Amniotic epithelial cell (primary cell): ENCODE data around the gene PRRG3.
"Not testable (repeated sequence)": the region's sequence is repeated elsewhere in the genome, so short reads cannot be mapped to it uniquely, and the experiment has no call there.

Experiments
- DNase-seq: peaks from one replicate; pipeline ENCODE4 v3.0.0-alpha.2; 2010; ENCODE audit warnings: low read depth

PRRG3 gene

DNA sequence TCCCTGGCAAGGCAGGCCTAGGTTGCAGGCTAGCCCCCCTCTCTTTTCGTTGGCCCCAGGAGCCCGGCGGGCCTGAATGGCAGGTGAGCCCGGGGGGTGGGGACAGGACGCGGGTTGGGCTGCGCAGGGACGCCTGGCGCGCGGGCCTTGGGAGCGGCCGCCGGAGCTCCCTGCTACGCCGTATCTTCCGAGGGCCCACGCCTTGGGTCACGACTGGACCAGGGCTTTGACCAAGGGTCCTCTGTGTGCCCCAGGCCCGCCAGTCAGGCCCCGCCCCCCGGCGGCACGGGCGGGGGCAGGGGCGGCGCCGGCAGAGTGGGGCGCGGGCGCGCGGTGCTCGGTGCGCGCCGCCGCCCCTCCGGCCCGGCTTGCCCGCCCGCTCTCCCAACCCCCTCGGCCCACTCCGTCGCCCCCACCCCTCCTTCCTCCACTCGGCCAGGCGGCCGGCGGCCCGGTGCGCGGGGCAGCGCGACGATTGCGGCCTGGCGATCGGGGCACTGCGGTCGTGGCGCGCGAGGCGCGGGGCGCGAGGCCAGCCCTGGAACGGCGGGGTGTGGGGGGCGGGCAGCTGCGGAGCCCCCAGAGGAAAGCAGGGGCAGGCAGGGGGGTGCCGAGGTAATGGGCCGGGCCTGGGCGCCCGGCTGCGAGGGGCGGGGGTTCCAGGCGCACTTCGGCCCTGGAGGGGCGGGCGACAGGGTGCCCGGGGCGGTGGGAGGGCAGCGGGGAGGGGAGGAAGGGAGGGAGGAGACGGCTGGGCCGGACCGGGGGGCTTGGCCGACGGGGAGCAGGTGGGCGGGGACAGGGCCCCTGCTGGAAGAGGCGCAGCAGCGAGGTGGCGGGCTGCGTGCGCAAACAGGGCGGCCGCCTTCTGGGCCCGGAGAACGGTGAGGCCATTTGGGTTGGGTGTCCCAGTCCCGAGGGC lies at the start of gene PRRG3:
PRRG3 (plus strand) TSS at position 798 of the 922 bp plus-strand sequence. CDS start 3,357 bp downstream, outside the sequence.
- no peak for DNase-seq

DNA sequence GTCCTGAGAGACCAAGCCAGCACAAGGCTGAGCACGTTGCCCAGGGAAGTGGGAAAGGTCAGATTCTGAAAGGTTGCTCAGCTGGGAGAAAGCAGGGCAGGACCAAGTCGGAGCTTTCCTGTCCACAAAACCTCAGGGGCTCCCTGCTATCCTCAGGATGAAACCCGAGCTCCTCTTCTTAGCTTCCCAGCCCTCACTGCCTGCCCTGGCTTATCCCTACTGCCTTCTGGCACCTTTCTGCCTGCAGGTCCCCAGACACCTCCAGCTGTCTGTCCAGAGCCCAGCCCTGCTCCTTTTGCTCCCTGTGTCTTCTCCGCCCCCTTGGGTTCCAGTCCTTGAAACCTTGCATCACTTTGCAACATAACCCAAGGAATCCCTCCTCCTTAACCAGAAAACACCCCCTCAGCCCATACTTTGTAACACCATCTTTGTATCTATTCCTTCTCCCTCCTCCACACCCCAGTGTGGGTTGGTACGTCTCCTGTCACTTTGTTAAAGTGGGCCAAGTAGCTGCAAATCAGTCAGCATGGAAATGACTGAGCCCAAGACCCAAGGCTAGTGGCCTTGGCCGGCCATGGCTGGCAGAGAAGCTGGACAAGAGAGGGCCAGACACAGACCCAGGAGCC lies 20.0 kb upstream of the PRRG3 start:
- DNase-seq, result no peak

DNA sequence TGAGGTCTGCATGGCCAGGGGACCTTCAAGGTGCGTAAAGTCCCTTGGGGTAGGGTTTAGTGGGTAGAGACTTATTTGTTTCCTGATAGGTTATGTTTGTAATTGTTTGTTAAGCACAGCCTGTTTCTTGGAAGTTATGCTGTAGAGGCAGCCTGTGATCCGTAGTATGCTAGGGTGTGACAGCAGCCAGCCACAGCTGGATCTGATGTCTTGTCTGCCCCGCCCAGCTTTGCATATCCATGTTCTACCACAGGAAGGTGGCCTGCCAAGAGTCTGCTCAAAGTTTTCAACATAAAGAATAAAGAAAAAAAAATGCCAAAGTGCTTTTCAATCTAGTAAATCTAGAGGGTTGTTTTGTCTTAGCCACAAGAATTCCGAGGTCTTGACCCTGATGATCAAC lies 19.1 kb upstream of the PRRG3 start:
- no peak for DNase-seq

DNA sequence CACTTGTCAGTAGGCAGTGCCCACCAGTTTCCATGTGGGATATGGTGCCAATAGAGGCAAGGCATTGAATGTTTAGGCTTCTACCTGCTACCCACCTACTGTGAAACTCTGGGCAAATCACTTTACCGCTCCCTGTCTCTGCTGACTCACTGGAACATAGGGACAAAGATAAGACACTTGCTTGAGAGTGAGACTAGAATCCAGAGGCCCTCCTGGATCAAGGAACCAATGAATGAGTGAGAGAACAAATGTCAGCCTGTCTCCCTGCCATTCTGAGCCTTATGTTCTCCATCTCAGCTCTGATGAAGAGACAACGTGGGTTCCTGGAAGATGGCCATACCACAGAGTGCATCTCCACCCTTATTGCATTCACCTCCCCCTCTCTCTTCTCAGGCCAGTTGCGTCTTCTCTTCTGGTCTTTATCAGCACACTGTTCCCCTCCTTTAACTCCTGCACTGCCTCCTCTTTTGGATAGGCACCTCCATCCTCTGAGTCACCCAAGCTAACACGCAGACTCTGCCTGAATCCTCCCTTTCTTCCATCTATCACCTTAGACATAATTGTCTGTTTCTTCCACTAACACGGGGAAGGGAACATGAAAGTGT lies 15.4 kb upstream of the PRRG3 start:
- DNase-seq, result peak; percentile 3

DNA sequence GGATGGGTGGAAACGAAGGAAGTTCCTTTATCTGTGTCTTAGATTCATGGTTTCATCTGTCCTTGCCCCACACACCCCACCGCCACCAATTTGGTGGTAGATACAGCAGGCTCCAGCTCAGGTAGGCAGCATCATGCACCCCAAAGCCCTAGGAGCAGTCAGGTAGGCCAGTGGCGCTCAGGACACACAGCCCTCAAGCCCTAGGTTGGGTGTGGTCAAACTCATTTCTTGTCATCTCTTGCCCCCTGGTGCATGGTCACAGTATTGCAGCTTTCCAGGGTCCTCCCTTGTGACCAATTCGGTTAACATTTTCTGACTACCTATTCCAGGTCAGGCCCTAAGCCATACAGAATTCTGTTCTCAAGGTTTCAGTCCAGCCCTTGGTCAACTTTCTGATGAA lies 14.5 kb upstream of the PRRG3 start:
- DNase-seq, result peak; percentile 6

DNA sequence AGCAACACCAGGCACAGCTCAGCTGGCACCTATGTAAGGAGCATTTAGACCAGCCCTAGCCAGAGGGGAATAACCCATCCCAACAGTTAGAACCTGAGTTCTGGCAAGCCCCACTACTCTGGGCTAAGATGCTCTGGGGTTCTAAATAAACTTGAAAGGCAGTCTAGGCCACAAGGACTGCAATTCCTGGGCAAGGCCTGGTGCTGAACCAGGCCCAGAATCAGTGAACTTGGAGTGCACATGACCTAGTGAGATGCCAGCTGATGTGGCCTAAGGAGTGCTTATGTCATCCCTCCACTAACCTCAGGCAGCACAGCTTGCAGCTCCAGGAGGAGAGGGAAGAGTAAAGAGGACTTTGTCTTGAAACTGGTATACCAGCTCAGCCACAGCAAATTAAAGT lies 7.6 kb upstream of the PRRG3 start:
- DNase-seq, result no peak

DNA sequence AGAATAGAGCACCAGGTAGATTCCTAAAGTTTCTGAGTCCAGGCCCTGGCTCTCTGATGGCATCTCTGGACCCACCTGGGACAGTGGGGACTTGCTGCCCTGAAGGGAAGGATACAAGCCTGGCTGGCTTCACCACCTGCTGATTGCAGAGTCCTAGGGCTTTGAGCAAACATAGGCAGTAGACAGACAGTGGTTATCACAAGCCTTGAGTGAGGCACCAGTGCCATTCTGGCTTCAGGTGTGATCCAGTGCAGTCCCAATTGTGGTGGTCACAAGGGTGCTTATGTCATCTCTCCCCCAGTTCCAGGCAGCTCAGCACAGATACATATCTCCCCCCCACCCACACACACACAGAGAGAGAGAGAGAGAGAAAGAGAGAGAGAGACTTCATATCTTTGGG lies 6.6 kb upstream of the PRRG3 start:
- no peak for DNase-seq

DNA sequence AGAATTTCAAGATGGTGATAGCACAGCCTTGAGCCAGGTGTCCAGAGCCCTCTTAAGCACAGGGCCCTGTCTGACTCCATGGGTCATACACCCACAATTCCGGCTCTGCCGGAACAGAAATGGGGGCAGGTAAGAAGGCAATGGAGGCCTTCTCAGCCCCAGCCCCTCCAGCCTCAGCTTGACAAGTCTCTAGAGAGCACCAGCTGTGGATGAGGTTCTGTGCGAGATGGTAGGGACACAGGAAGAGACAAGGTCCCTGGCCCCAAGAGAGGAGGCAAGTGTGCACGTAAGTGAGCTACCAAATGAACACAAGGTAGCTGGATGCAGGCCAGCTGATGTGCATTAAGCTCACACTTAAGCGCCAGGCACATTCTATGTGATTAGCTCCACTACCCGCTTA lies 2.4 kb upstream of the PRRG3 start:
- DNase-seq, result no peak

DNA sequence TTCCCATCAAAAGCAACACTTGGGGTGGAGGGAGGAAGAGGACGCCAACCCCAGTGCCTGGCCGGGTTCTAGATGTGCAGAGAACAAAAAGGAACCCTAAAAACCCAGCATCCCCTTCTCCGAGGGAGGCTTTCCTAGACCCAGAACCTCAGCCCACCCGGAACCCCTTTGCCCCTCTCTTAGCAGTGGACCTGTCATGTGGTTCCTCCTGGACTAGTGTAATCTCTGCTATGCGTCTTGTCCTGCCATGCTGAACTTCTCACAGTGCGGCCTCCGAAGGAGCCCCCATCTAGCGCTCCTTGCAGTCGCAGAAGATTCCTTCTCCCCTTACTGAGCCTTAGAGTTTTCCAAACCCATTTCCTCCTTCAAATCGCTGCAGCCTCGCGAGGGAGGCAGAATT lies 1.1 kb upstream of the PRRG3 start:
- no peak for DNase-seq

DNA sequence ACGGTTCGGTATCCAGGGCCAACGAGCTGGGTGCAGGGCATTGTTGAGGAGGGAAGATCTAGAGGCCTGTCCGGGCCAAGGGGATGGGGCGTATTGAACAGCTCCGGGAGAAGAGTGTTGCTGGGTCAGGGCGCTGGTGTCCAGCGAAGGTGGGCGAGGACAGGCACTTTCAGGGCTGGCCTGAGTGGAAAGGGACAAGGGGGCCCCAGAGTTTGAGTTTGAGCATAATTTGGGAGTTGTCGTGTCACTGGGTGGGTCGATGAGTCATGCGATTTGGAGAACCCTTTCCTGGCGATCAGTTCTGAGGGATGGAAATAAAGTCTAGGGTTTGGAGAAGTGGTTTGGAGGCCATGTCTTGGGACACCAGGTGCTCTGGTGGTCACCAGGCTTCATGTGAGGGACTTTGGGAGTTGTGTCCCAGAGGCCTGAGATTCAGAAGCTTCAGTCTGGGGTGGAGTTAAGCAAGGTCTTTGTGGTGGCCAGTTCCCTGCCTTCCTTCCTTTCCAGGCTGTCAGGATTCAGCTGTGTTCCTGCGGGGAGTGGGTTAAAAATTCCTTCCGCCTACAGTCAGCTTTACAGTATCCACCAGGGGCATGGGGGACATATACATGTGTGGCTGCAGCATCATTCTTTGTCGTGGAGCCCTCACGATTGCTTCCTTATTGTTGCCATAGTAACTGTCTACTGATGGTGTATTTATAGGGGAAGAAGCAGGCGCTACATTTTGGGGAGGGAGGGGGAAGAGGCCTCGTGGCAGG lies 504 bp downstream of the PRRG3 start:
- DNase-seq, result no peak

DNA sequence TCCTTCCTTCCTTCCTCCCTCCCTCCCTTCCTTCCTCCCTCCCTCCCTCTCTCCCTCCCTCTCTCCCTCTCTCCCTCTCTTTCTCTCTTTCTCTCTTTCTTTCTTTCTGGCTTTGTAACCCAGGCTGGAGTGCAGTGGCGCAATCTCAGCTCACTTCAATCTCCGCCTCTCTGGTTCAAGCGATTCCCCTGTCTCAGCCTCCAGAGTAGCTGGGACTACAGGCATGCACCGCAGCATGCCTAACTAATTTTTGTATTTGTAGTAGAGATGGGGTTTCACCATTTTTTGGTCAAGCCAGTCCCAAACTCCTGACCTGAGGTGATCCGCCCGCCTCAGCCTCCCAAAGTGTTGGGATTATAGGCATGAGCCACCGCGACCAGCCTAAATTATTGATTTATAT lies 1.8 kb downstream of the PRRG3 start:
- not testable (repeated sequence) for DNase-seq

DNA sequence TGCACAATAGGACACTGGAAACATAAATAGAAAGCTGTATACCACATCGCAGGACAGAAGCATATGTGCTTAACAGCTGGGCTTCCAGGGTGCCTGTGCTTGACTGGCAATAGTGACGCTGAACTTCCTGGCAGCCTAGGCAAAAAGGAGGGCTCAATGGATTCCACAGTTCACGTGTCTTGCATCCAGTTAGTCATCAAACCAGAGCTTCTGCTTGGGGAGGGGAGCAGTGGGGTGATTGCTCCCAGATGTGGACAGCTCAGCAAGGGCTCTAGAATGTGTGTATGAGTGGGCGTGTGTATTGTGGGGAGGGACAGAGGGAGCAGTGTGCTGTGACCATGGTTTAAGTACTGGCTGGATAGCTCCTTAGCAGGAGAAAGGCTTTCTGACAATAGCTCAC lies 2.3 kb downstream of the PRRG3 start:
- no peak for DNase-seq

DNA sequence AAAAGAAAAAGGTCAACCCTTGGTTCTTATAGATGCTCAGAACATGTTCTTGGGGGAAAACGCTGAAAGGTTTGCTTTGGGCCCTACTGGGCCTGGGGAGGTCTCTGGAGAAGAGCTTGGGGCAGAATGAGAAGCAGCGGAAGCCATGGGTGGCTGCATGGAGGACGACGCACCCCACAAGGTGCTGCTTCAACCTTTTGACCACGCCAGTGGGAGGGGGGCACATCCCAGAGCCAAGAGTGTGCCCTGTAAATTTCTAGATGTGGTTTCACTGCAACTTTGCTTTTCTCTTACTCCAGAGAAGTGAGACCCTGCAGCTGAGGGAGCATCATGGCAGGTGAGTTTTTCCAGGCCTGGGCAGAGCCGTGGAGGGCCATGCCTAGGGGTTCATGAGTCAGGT lies 3.2 kb downstream of the PRRG3 start:
- no peak for DNase-seq

DNA sequence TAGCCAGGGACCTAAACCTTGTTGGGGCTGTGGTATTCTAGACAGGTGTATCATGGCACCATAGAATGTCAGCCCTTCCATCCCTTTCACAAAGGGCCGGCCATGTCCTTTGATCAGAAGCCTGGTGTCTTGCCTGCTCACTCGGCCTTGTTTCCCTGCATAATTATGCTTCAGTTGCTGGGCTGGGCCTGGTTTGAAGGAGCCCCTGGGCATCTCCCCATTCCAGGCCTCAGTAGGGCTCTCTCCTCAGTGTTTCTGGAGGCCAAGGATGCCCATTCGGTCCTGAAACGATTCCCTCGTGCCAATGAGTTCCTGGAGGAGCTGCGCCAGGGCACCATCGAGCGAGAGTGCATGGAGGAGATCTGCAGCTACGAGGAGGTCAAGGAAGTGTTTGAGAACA lies 4.5 kb downstream of the PRRG3 start:
- no peak for DNase-seq

DNA sequence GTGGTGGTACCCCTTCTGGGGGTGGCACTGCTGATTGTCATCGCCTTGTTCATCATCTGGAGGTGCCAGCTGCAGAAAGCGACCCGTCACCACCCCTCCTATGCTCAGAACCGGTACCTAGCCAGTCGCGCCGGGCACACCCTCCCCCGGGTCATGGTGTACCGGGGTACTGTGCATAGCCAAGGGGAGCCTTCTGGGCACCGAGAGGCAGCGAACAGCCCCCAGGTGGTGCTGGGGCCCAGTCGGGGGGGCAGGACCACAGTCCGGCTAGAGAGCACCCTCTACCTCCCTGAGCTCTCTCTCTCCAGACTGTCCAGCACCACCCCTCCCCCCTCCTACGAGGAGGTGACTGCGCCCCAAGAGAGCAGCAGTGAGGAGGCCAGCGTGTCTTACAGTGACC lies 5.3 kb downstream of the PRRG3 start:
- no peak for DNase-seq

DNA sequence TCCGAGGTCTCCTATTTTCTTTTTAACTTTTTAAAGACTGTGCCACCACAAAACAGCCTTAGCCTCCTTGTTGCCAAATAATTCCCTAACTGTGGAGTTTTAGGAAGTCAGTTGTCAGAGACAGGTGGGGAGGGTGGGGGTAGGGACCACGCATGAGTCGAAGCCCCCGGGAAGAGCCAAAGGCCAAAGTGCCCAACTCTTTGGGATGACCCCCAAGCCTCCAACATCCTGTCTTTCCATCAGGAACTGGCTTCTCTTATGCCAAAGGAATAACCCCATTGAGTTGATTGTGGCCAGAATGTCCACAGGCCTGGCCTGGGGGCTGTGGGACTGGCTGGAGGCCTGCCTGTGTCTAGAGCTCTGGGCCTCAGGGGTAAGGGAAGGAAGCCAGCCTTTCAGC lies 5.8 kb downstream of the PRRG3 start:
- DNase-seq, result no peak

DNA sequence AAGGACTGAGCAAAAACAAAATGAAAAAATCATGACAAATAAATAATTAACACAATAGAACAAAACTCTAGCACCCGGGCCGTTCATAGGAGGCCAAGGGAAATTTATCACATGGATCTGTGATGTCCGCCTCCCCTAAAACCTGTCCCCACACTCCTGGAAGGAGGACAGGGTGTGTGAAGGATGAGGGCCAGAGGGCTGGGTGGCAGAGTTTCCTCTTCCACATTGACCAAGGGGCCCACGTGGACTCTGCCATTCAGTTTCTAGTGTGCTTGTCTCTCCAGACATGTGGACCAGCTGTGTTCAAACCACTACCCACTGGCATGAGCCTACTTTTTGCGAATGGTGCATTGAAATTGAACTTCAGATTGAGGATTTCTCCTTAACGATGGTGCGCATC lies 6.3 kb downstream of the PRRG3 start:
- DNase-seq, result no peak

DNA sequence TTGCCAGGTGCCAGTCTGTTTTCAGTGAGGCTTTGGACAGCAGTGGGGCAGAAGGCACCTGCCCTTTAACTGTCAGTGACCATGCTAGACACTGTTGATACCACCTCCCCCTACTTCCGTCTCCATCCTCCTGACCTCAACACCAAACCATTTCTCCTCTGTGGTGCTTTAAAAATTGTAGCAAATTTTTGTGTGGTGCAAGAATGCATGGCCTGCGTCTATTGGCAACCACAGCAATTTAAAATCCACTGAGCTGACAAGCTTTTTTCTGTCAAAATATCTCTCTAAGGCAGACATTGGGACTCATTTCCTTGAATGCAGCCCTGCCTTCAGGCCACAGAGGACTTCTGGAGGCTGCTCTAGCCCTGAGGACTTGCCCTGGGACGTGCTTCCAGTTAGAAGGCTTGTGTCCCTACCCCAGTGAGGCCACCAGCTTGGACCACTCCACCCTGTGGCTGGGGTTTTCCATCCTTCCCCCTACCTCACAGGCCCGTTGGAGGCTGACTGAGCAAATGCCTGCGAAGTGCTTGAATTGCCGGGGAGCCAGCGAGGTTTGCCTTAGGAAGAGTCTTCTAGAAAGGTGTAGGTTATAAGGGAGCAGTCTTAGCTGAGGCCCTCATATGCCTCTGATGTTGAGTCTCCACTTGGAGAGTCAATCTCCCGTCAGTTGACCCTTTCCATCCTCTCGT lies 6.9 kb downstream of the PRRG3 start:
- no peak for DNase-seq

DNA sequence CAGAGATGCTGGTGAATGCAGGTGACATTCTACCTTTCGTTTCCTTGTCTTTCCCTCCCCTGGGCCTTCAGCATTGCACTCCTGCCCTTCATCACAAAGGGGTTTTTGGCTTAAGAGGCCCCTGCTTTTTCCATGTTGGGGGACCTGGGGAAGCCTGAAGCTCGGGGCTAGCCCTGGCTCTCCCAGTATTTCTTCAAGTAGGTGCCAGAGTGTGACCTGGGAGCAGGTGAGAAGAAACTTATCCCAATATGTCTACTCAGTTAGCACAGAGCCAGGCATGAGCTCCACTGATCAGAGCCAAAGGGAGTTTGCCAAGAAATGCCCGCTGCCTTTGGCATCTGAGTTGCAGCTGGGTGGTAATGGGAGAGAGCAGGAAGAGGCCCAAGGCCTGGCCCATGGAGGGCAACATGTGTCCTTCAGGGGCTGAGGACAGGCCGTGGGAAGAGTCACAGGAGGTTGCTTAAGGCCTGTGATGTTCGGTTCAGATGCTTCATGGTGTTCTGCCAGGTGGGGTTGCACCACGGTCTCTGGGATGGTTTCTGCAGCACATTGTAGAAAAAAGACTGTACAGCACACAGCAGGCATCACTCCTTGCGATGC lies 7.6 kb downstream of the PRRG3 start:
- no peak for DNase-seq

DNA sequence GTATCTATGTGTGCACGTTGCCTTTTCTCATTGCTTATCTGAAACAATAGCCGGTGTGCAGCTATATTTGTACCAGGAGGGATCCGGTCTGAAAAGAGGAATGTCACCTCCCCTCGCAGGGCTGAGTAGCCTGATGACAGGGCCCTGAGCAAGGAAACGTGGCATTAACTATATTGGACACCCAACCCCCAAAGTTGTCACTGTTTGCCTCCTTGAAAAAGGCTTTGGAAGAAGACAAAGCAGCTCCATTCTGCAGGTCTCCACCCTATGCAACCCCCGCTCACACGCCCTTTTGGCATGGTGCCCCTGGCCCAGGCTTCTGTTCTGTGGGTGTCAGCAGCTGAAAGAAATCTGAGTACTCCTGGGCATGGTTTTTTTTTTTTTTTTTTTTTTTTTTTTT lies 8.2 kb downstream of the PRRG3 start:
- DNase-seq, result no peak

DNA sequence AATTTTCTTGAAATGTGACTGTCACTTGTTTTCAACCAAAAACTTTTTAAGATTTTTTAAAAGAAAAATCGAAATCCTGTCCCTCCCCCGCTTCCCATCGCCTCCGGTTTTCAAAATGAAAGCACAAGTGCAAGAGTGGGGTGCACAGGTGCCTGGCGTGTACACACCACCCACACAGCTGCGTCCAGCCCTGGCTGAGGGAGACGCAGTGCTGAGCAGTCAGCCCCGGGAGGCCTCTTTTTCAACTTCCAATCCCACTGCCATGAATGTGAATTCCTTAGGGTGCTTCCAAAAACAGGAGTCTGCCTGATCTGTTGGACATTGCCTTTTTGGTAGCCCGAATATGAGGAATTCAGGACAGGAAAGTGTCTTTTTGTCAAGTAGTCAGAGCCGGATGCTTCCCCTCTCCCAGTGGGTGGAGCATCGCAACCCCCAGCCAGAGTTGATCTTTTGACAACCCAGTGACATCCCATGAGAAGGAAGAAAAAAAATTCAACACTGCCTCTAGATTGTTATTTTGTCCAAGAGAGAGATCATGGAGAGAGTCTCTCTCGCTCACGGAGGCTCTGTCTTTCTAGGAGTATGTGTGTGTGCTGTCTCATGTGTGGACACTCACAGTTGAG lies 8.9 kb downstream of the PRRG3 start:
- no peak for DNase-seq
